KG1 (cell line): ENCODE measurements around the gene CATSPERD.
A peak's percentile ranks its signal among the peaks of the same experiment; 100 is the strongest.

Experiments used
- DNase-seq: peaks from one replicate; lab custom pipeline; 2025; lab: John Stamatoyannopoulos, UW

The CATSPERD gene

GRCh38 chr19:5806133-5806489 is 85.7 kb downstream of the CATSPERD start:
- no peak for DNase-seq

- no peak for DNase-seq
Observed at GRCh38 chr19:5806905-5807304, 86.5 kb downstream of the CATSPERD start.

- DNase-seq, result no peak
Observed at GRCh38 chr19:5808120-5808816, 87.8 kb downstream of the CATSPERD start.

GRCh38 chr19:5809053-5809452 is 88.6 kb downstream of the CATSPERD start:
- no peak for DNase-seq

- DNase-seq, result no peak
Observed at GRCh38 chr19:5809469-5809868, 89.0 kb downstream of the CATSPERD start.

GRCh38 chr19:5811117-5811516 is 90.7 kb downstream of the CATSPERD start:
- DNase-seq, result no peak

GRCh38 chr19:5814123-5814851 is 93.8 kb downstream of the CATSPERD start:
- DNase-seq, result no peak

GRCh38 chr19:5814852-5815246 is 94.4 kb downstream of the CATSPERD start:
- no peak for DNase-seq

GRCh38 chr19:5817218-5817617 is 96.8 kb downstream of the CATSPERD start:
- no peak for DNase-seq

- no peak for DNase-seq
Observed at GRCh38 chr19:5818594-5818993, 98.2 kb downstream of the CATSPERD start.

- no peak for DNase-seq
Observed at GRCh38 chr19:5820785-5821184, 100.3 kb downstream of the CATSPERD start.

GRCh38 chr19:5821521-5822180 is 101.2 kb downstream of the CATSPERD start:
- no peak for DNase-seq

GRCh38 chr19:5822181-5822844 is 101.9 kb downstream of the CATSPERD start:
- no peak for DNase-seq

- DNase-seq, result no peak
Observed at GRCh38 chr19:5823579-5824281, 103.3 kb downstream of the CATSPERD start.

- DNase-seq, result no peak
Observed at GRCh38 chr19:5824751-5825150, 104.3 kb downstream of the CATSPERD start.

- no peak for DNase-seq
Observed at GRCh38 chr19:5825178-5825577, 104.7 kb downstream of the CATSPERD start.

GRCh38 chr19:5826531-5827341 is 106.3 kb downstream of the CATSPERD start:
- no peak for DNase-seq

- DNase-seq, result no peak
Observed at GRCh38 chr19:5827342-5827890, 107.0 kb downstream of the CATSPERD start.

- peak; percentile 97 for DNase-seq
Observed at GRCh38 chr19:5827891-5828660, 107.6 kb downstream of the CATSPERD start.
